HepG2 (cell line): ENCODE data around the gene MYH9. TPM values are rescaled to one million over a fixed set of nuclear protein-coding genes. Genes with fewer than 3 reads are reported as not detected.

Experiments used
- ARHGAP35 ChIP-seq: sonication (generic); formaldehyde crosslinking; IDR thresholded peaks from 2 replicates; pipeline ENCODE4 v1.9.0; 2022; ENCODE audit warnings: mild to moderate bottlenecking, inconsistent platforms, moderate library complexity, missing genetic modification reagents, borderline replicate concordance
- CHD2 ChIP-seq: IDR thresholded peaks from 2 replicates; pipeline ENCODE4 v1.6.1; 2011; ENCODE audit warnings: low read depth, low read length, improper control_type of control experiment
- EEA1 ChIP-seq: sonication (generic); formaldehyde crosslinking; IDR thresholded peaks from 2 replicates; pipeline ENCODE4 v1.5.1; 2020; ENCODE audit warnings: mild to moderate bottlenecking, missing genetic modification reagents, borderline replicate concordance
- EED ChIP-seq: sonication (generic); formaldehyde crosslinking; IDR thresholded peaks from 2 replicates; pipeline ENCODE4 v1.5.0; 2020; ENCODE audit warnings: mild to moderate bottlenecking, missing genetic modification reagents
- FOXA3 ChIP-seq: IDR thresholded peaks from 2 replicates; pipeline ENCODE4 v1.6.1; 2016; ENCODE audit warnings: missing genetic modification reagents, missing compliant biosample characterization
- GZF1 ChIP-seq: sonication (generic); formaldehyde crosslinking; IDR thresholded peaks from 2 replicates; pipeline ENCODE4 v1.5.1; 2020; ENCODE audit warnings: mild to moderate bottlenecking, missing genetic modification reagents
- JUN ChIP-seq: sonication (generic); formaldehyde crosslinking; IDR thresholded peaks from 2 replicates; pipeline ENCODE4 v1.4.0; 2020; ENCODE audit warnings: mild to moderate bottlenecking, missing genetic modification reagents
- KAT2B ChIP-seq: fragments of 150-350 bp; IDR thresholded peaks from 2 replicates; pipeline ENCODE4 v1.6.1; 2014; ENCODE audit warnings: low read depth, low read length, borderline replicate concordance
- KMT2A ChIP-seq: sonication (generic); formaldehyde crosslinking; IDR thresholded peaks from 2 replicates; pipeline ENCODE4 v1.4.0; 2020; ENCODE audit warnings: missing genetic modification reagents
- MATR3 ChIP-seq: sonication (generic); formaldehyde crosslinking; IDR thresholded peaks from 2 replicates; pipeline ENCODE4 v1.4.0; 2020; ENCODE audit warnings: missing genetic modification reagents
- MXD4 ChIP-seq: IDR thresholded peaks from 2 replicates; pipeline ENCODE4 v1.6.1; 2016; ENCODE audit warnings: mild to moderate bottlenecking, missing biosample characterization, missing genetic modification reagents
- PRDM4 ChIP-seq: sonication (generic); formaldehyde crosslinking; IDR thresholded peaks from 2 replicates; pipeline ENCODE4 v1.9.0; 2021; ENCODE audit warnings: missing genetic modification reagents, borderline replicate concordance
- SRSF9 ChIP-seq: fragments of 200-400 bp; formaldehyde crosslinking; IDR thresholded peaks from 2 replicates; pipeline ENCODE4 v1.6.1; 2018; ENCODE audit warnings: borderline replicate concordance, mild to moderate bottlenecking, low read depth, low read length; ENCODE audit not compliant: insufficient read depth, poor library complexity, severe bottlenecking
- TP53 ChIP-seq: sonication (generic); formaldehyde crosslinking; conservative IDR thresholded peaks from 2 replicates; pipeline ENCODE4 v1.4.0; 2020; ENCODE audit warnings: missing genetic modification reagents
- ZBTB14 ChIP-seq: sonication (generic); formaldehyde crosslinking; IDR thresholded peaks from 2 replicates; pipeline ENCODE4 v1.4.0; 2020; ENCODE audit warnings: missing genetic modification reagents
- ZBTB42 ChIP-seq: sonication (generic); formaldehyde crosslinking; IDR thresholded peaks from 2 replicates; pipeline ENCODE4 v1.5.0; 2020; ENCODE audit warnings: mild to moderate bottlenecking, missing genetic modification reagents
- ZFY ChIP-seq: sonication (generic); formaldehyde crosslinking; IDR thresholded peaks from 2 replicates; pipeline ENCODE4 v1.4.0; 2020; ENCODE audit warnings: missing genetic modification reagents
- ZNF296 ChIP-seq: sonication (generic); formaldehyde crosslinking; conservative IDR thresholded peaks from 2 replicates; pipeline ENCODE4 v1.5.0; 2020; ENCODE audit warnings: mild to moderate bottlenecking, missing genetic modification reagents
- ZNF44 ChIP-seq: sonication (generic); formaldehyde crosslinking; IDR thresholded peaks from 2 replicates; pipeline ENCODE4 v1.5.1; 2020; ENCODE audit warnings: mild to moderate bottlenecking, missing genetic modification reagents
- ZNF598 ChIP-seq: sonication (generic); formaldehyde crosslinking; IDR thresholded peaks from 2 replicates; pipeline ENCODE4 v1.5.1; 2020; ENCODE audit warnings: mild to moderate bottlenecking, missing genetic modification reagents, borderline replicate concordance
- ZNF615 ChIP-seq: sonication (generic); formaldehyde crosslinking; IDR thresholded peaks from 2 replicates; pipeline ENCODE4 v1.5.0; 2020; ENCODE audit warnings: mild to moderate bottlenecking, missing genetic modification reagents, borderline replicate concordance
- ZNF747 ChIP-seq: sonication (generic); formaldehyde crosslinking; IDR thresholded peaks from 2 replicates; pipeline ENCODE4 v1.8.1; 2023; ENCODE audit warnings: missing genetic modification reagents, mild to moderate bottlenecking, borderline replicate concordance
- ZNF790 ChIP-seq: sonication (generic); formaldehyde crosslinking; IDR thresholded peaks from 2 replicates; pipeline ENCODE4 v1.8.0; 2022; ENCODE audit warnings: missing genetic modification reagents, mild to moderate bottlenecking, borderline replicate concordance
- ZNF878 ChIP-seq: sonication (generic); formaldehyde crosslinking; IDR thresholded peaks from 2 replicates; pipeline ENCODE4 v1.8.1; 2023; ENCODE audit warnings: mild to moderate bottlenecking, missing genetic modification reagents, moderate library complexity
- ZSCAN22 ChIP-seq: sonication (generic); formaldehyde crosslinking; IDR thresholded peaks from 2 replicates; pipeline ENCODE4 v1.4.0; 2020; ENCODE audit warnings: mild to moderate bottlenecking, missing genetic modification reagents
- ZSCAN29 ChIP-seq: sonication (generic); formaldehyde crosslinking; conservative IDR thresholded peaks from 2 replicates; pipeline ENCODE4 v1.4.0; 2020; ENCODE audit warnings: mild to moderate bottlenecking, missing genetic modification reagents
- polyA plus RNA-seq, 8 experiments: library from polyadenylated mRNA; depleted of rRNA in 3 of 8; stranded (reverse) in 7 of 8; unstranded in 1 of 8; fragments of >200 nt; fragmentation: Illumina TruSeq in 4 of 8; extraction: Trizol in 4 of 8; gene quantifications; 2 replicates each; pipeline versions ENCODE4 v1.2.1 to v1.2.3, GENCODE V29; 2011 to 2016; ENCODE audit warnings: low read depth in 4 of 8, missing spikeins in 1 of 8, mixed read lengths in 1 of 8; ENCODE audit not compliant: insufficient read depth in 1 of 8
- total RNA-seq, 5 experiments: library from RNA; depleted of rRNA; stranded (reverse); fragments of >200 nt; fragmentation: Illumina TruSeq; extraction: Trizol; gene quantifications; 2 replicates each; pipeline ENCODE4 v1.2.3, GENCODE V29; 2016; ENCODE audit warnings: low read depth in 1 of 5
- TF ChIP-seq, protein P1 (sequence below): sonication (generic); formaldehyde crosslinking; IDR thresholded peaks from 2 replicates; pipeline ENCODE4 v1.9.0; 2022; ENCODE audit warnings: missing genetic modification reagents, mild to moderate bottlenecking, borderline replicate concordance

Gene MYH9
- total and polyA plus RNA-seq, 2 of the 13 experiments (the other 11 are each of a cell fraction or from before 2014, with no cell fraction given) = 50.7 to 98.5 TPM

- TF ChIP-seq, protein P1, sequence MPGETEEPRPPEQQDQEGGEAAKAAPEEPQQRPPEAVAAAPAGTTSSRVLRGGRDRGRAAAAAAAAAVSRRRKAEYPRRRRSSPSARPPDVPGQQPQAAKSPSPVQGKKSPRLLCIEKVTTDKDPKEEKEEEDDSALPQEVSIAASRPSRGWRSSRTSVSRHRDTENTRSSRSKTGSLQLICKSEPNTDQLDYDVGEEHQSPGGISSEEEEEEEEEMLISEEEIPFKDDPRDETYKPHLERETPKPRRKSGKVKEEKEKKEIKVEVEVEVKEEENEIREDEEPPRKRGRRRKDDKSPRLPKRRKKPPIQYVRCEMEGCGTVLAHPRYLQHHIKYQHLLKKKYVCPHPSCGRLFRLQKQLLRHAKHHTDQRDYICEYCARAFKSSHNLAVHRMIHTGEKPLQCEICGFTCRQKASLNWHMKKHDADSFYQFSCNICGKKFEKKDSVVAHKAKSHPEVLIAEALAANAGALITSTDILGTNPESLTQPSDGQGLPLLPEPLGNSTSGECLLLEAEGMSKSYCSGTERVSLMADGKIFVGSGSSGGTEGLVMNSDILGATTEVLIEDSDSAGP (CRISPR knock-in tag) = 0 out of 2 replicates have a peak, but pooled peaks have one; percentile 46
- TF ChIP-seq ZNF878 (CRISPR knock-in tag) (no peak), ZSCAN22 (CRISPR knock-in tag) (no peak), TP53 (CRISPR knock-in tag) (no peak), SRSF9 (no peak), ZFY (CRISPR knock-in tag) (no peak), ZNF598 (CRISPR knock-in tag) (no peak), ZNF44 (CRISPR knock-in tag) (0 out of 2 replicates have a peak, but pooled peaks have one; percentile 26), KMT2A (CRISPR knock-in tag) (0 out of 2 replicates have a peak, but pooled peaks have one; percentile 34), ZNF790 (CRISPR knock-in tag) (no peak), ZBTB42 (CRISPR knock-in tag) (peak; percentile 98), MXD4 (peak; percentile 91), KAT2B (no peak), MATR3 (CRISPR knock-in tag) (no peak), CHD2 (no peak), GZF1 (no peak), ZBTB14 (CRISPR knock-in tag) (no peak), ZNF296 (no peak), ZNF747 (CRISPR knock-in tag) (no peak), FOXA3 (CRISPR knock-in tag) (peak; percentile 91), ZNF615 (CRISPR knock-in tag) (no peak), JUN (no peak), EED (CRISPR knock-in tag) (no peak), ARHGAP35 (CRISPR knock-in tag) (no peak), ZSCAN29 (CRISPR knock-in tag) (no peak), EEA1 (CRISPR knock-in tag) (no peak), PRDM4 (CRISPR knock-in tag) (no peak)
Observed at GRCh38 chr22:36343720-36344105, 44.1 kb downstream of the MYH9 start (continued).
